Measurements from ENCODE around the gene NSF.
"Not testable (repeated sequence)": the region's sequence is repeated elsewhere in the genome, so short reads cannot be mapped to it uniquely, and the experiment has no call there.

The NSF gene

DNA sequence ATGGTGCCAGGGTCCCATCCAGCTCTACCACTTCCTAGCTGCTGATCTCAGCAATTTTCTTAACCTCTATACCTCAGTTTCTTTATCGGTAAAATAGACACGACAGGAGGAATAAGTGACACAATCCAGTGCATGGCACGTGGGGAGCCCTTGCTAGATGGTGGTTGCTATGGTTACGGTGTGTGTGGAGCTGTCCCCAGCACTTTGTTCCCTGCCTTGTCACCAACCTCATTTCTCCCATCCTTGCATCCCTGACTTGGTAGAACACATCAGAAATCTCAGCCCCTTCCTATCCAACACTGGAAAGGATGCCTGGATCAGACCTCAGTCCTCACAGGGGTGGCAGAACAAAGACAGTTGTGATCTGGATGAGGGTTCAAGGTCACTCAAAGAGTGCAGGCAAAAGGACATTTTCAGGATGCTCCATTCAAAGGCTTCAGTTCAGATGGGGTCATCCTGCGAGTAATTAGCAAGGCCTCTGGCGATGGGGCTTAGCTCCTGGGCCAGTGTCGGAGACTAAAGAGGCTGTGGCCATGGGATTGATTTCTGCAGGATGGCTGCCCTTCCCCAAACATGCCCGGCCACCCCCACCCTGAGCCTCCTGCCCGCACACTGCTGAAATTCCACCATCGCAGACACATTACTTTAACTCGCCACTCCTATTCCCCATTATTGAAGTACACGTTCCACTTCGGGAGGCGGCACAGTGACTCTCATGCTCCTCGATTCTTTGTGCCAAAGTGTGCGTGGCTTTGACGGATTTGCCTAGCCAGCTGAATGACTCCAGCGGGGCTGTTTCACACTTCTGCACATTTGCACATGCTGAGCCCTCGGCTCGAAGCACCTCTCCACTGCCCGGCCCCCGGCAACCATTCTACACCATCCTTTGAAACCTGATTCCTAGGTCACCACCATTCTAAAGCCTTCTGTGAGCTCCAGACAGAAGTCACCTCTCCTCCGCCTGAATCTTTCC is 187.8 kb downstream of the NSF start:
- no peak for DNase-seq

GRCh38 chr17:46780003-46780373 is 189.5 kb downstream of the NSF start:
- DNase-seq = no peak

DNA sequence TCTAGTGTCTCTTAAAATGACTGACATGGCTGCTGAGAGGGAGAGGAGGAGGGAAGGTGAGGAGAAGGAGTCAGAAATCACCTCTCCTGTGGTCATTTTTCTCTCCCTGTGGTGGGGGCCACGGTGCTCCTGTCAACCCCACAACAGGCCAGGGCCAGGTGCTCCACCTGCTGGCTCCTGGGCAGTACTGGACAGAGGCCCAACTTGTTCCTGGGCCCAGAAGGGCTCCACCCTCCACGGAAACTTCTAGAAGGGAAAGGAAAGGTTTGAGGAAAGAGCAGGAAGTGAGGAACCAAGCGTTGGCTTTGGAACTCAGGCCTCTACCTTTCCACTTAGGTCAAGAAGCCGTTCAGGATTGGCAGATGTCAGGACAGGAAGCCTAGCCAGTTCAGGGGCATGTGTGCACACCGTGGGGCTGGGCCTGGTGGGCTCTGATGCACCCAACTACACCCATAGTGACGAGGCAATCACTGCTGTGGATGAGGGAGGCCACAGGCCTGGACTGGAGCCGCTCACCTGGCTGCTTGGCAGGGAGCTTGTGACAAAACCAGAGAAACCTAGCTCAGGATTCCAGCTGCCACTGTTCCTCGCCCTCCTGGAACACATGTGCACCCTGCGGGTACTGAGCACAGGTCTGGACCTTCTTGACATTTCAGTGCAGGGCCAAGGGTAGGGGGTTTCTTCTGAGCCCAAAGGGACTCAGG is 191.9 kb downstream of the NSF start:
- DNase-seq = no peak

DNA sequence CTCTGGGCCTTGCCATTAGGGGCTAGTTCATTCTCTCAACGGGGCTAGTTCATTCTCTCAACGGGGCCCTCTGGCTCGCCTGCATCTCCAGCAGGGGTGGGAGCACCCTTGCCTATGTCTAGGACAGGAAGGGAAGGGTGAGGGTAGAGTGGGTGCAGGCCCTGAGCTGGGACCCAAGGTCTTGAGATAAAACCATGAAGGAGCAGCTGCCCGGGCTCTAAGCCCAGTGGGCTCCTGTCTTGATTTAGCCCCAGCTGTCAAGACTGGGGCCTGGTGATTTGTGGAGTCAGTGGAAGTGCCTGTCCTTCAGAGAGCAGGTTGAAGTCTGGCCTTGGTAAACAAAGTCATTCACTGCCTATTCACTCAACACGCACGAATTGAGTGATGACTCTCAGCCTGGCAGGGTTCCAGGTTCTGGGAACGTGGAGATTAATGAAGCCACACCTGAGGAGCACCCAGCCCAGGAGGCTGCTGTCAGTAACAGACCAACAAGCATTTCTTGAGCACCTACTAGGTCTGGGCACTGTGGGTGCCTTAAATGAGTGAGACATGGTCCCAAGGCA is 192.6 kb downstream of the NSF start:
- no peak for DNase-seq

GRCh38 chr17:46785696-46786095 is 195.2 kb downstream of the NSF start:
- no peak for DNase-seq

DNA sequence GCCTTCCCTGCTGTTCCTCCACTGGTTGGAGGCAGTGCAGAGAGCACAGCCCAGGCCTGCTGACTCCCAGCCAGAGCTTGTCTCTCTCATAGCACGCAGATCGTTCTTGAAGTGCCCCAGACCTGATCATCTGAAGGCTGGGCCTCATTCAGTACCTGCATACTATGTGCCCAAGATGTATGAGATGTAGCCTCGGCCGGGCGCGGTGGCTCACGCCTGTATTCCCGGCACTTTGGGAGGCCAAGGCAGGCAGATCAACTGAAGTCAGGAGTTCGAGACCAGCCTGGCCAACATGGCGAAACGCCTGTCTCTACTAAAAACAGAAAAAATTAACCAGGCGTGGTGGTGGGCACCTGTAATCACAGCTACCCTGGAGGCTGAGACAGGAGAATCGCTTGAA is 197.0 kb downstream of the NSF start:
- DNase-seq = no peak

DNA sequence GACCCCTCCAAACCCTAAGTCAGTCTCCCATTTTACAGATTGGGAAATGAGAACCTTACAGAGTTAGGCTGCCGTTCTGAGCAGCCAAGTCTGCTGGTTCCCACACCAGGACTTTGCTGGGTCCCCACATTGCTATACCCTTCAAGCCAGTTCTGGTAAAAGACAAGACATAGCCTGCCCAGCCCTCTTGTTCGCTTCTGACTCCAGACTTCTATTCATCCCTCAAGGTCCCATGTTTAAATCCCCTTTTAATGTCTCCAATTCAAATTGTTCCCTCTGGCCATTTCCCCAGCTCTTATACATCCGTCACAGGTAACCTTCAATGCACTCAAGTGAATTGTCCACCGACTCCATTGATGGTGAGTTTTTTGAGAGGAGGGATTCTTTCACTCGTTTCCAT is 197.8 kb downstream of the NSF start:
- DNase-seq = no peak

DNA sequence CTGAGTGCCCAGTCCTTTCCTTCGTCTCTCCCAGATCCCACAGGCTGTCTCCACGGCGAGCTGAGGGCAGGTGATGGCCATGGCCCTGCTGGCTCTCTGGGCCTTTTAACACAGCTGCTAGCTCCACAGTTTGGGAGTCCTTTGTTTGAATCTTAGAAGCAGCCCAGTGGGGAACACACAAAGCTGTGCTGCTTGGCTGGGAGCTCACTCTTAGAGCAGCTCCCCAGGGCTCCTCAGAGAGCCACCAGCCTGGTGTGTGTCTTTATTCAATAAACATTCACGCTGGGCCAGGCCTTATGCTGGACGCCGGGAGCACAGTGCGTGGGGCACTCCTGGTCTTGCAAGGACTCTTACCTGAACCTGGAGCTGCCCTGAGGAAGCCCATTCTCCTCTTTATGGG is 198.3 kb downstream of the NSF start:
- DNase-seq = no peak

DNA sequence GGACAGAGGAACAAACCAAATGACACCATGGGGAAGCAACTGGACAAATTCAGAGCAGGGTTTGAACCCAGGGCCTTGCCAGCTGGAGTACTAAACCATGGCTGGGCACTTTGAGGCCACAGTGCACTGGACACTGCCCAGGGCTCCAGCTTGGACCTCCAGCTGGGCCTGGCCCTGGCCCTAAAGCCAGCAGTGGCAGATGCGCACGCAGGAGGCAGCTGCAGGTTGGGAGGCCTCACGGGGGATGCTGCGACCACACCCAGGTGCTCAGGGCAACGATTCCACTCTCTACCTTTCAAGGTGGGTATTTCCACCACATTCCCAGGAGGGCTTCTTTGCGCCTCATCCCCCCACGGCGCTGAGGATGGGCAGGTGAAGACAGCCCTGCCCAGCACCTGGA is 199.1 kb downstream of the NSF start:
- no peak for DNase-seq

DNA sequence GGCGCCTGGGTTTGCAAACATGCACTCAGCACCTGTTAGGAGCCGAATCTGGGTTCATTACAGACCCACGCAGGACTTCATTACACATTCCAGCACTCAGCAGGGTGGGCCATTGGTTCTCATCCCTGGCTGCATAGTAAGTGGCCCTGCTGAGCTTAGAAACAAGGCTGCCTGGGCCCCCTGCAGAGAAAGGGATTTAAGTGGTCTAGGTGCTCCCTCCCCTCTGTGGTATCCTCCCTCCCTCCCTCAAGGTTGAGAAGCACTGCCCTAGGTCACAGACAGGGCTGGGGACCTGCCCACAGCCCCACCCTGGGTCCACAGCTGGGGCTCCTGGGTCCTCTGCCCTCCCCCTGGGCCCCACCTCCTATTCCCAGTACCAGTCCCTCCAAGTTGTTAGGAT is 199.7 kb downstream of the NSF start:
- no peak for DNase-seq

- DNase-seq = no peak
Observed at GRCh38 chr17:46791531-46791930, 201.1 kb downstream of the NSF start.

- DNase-seq = no peak
Observed at GRCh38 chr17:46792071-46792470, 201.6 kb downstream of the NSF start.

DNA sequence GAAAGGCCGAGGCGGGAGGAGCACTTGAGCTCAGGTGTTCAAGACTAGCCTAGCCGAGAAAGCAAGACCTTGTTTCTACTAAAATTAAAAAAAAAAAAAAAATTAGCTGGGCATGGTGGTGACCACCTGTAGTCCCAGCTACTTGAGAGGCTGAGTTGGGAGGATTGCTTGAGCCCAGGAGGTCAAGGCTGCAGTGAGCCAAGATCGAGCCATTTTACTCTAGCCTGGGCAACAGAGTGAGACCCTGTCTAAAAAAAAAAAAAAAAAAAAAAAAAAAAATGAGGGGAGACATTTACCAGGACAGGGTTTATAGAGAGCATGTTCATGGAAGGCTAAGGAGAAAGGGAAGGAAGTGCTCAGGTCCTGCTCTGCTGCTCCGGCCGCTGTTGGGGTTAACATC is 202.6 kb downstream of the NSF start:
- DNase-seq = not testable (repeated sequence)

DNA sequence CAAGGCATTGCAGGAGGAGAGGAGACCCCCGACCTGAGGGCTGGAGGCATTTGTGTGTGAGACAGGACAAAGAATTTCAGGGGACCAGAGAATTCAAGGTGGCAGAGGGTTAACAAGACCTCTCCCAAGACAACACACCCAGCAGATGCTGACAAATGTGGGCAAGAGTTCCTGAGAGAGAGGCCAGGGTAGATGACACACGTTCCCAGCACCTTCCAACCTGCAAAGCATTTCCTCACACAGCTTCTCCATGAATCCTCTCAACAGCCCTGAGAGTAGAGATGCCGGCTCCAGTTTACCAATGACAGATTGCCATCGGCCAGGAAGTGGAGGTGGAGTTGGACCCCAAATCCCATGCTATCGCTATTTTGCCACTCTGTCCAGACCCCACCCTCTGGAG is 203.1 kb downstream of the NSF start:
- no peak for DNase-seq

GRCh38 chr17:46794318-46794717 is 203.8 kb downstream of the NSF start:
- no peak for DNase-seq

- no peak for DNase-seq
Observed at GRCh38 chr17:46795379-46795952, 205.0 kb downstream of the NSF start.

DNA sequence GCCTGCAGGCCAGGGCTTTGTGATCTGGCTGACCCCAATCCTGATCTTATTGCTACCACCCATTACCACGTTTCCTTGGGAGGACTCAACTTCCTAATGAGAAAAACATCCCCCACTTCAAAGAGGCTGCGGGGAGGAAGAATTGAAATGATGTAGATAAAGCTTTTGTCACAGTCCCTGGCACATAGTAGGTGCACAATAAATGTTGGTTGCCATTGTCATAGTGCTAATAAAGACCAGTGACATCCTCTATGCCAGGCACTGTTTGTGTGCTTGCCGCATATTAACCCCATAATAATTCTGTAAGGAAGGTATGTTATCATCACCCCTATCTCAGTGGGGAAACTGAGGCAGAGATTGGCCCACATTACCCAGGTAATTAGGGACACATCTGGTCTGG is 205.6 kb downstream of the NSF start:
- DNase-seq = no peak

DNA sequence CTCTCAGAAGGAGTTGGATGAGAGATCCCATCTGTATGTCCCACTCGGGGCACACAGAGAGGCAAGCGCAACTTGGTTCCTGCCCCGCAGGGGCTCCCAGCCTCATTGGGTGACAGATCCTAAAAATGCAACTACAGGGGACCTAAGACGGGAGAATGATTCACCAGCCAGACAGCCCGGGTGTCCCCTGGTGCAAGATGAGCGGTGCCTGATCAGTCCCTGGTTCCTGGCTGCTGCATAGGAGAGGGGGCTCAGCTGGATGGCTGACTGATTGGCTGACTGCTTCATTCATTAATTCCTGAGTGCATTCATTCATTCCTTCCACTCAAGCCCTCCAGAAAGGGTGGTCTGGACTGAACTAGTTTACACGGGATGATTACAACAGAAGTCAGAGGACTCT is 206.1 kb downstream of the NSF start:
- no peak for DNase-seq

DNA sequence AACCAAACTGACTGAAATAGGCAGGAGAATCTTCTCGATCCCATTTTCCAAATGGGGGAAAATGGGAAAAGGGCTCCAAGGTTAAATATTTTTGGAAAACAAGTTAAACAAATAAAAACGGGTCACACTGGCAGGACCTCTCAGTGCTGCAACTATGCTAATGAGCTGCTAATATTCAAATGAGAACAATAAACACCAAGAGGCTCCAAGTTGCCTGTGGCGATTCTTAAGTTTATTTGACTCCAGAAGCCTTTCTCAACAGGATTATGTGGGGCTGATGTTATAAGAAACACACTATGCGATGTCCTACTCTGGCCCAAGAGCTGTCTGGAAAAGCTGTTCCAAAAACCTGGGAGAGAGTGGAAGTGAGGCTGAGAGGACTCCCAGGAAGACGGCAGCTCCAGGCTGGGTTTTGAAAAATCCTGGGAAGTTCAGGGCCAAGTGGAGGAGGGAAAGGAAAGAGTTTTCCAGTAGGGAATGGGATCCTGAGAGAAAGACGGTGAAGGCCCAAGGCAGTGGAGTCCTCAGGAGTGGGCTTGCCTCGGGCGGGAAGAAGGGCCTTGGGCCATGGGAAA is 206.6 kb downstream of the NSF start:
- DNase-seq = no peak

- DNase-seq = no peak
Observed at GRCh38 chr17:46800573-46800972, 210.1 kb downstream of the NSF start.

GRCh38 chr17:46802800-46803199 is 212.3 kb downstream of the NSF start:
- no peak for DNase-seq

GRCh38 chr17:46803544-46803943 is 213.1 kb downstream of the NSF start:
- no peak for DNase-seq

GRCh38 chr17:46805771-46806170 is 215.3 kb downstream of the NSF start:
- no peak for DNase-seq

Measured in GDM1 (cell line).